K562 treated with DMSO at 1 percent for 24 hours (cell line): ENCODE results near the gene OR2T34. TPM values are rescaled to one million over a fixed set of nuclear protein-coding genes. Genes with fewer than 3 reads are reported as not detected.

ENCODE experiments used
- total RNA-seq: library from RNA; unstranded; fragments of 300-600 nt; gene quantifications from 2 replicates; pipeline ENCODE4 v1.2.3, GENCODE V29; 2022; ENCODE audit warnings: low read depth; ENCODE audit not compliant: insufficient read depth

The OR2T34 gene, protein sequence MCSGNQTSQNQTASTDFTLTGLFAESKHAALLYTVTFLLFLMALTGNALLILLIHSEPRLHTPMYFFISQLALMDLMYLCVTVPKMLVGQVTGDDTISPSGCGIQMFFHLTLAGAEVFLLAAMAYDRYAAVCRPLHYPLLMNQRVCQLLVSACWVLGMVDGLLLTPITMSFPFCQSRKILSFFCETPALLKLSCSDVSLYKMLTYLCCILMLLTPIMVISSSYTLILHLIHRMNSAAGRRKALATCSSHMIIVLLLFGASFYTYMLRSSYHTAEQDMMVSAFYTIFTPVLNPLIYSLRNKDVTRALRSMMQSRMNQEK
- not detected in 2 replicates for total RNA-seq

DNA sequence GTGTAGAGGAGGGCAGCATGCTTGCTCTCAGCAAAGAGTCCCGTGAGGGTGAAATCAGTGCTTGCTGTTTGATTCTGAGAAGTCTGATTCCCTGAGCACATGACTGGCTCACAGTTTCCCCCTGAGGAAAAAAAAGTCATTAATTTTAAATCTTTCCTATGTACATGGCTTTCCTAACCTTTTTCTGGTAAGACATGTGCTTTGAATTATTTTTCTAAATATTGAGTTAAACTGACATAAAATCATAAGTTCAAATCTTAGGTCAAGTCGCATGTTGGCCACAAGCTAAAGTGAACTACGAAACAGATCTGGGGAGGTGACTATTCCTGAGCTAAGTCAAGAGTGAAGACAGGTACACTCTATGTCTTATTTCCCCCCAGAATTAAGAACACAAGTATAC lies at the start of gene OR2T34:
Gene OR2T34, minus strand, starts transcription at position 101 of the 400 bp plus-strand sequence. Its CDS starts 0 bp downstream, at position 101.

DNA sequence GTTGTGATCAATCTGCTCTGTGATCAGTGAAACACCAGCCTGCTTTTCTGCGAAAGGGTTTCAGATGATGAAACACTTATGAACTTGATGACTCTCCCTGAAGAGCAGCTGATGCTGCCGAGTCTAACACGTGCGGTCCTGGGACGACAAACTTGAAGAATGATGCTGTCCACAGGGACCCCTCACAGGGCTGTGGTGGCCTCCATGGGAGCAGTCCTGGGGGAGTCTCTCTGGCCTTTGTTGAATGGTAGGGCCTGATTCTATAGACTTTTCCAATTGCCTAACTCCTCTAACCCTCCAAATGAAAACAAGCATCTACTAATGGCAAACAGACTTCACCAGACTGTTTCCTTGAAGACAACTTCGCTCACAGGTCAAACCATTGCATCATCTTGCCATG lies 23.0 kb upstream of the OR2T34 start, which contains the start of gene OR2T10:
Gene OR2T10, minus strand, starts transcription at position 112 of the 400 bp plus-strand sequence. CDS start 3,932 bp downstream, outside the sequence.

DNA sequence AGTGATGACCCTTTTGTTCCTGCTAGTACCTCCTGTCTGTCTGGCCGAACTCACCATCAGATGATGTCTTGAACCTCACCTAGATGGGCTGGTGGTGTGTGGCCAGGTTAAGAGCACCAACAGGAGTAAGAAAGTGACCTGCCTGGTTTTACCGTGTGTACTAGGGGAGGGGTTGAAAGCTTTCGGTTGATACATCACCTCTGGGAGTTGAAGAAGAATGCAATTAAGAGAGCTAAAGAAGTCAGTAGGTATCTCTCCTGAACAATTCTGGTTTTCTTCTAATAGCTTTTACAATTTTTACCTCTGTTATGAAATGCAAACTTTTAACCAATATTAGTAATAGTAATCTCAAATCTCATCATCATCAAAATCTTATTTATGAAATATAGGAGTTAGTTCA lies 11.9 kb downstream of the OR2T34 start, which contains the start of gene OR2T29:
Gene OR2T29, minus strand, starts transcription at position 101 of the 400 bp plus-strand sequence. CDS start 3,281 bp downstream, outside the sequence.

Other genes with a start within 250 kb of the OR2T34 start
- gene OR14C36, start 226.0 kb downstream of the OR2T34 start, total RNA-seq = not detected in 2 replicates
- gene OR2T4, start 213.1 kb downstream of the OR2T34 start, total RNA-seq = not detected in 2 replicates
- not detected in 2 replicates for gene OR2T6, start 199.0 kb downstream of the OR2T34 start, total RNA-seq
- gene OR2T1, start 171.7 kb downstream of the OR2T34 start, total RNA-seq = not detected in 2 replicates
- not detected in 2 replicates for gene OR2T2, start 129.1 kb downstream of the OR2T34 start, total RNA-seq
- not detected in 2 replicates for gene OR2T3, start 101.4 kb downstream of the OR2T34 start, total RNA-seq
- not detected in 2 replicates for gene OR2T5, start 86.2 kb downstream of the OR2T34 start, total RNA-seq
- not detected in 2 replicates for gene OR2G6, start 66.7 kb downstream of the OR2T34 start, total RNA-seq
- not detected in 2 replicates for gene OR2T29, start 12.0 kb downstream of the OR2T34 start, total RNA-seq
- gene OR2T10, start 22.9 kb upstream of the OR2T34 start, total RNA-seq = not detected in 2 replicates
- not detected in 2 replicates for gene OR2T11, start 60.3 kb upstream of the OR2T34 start, total RNA-seq
- not detected in 2 replicates for gene OR2T35, start 70.5 kb upstream of the OR2T34 start, total RNA-seq
- gene OR2T27, start 80.8 kb upstream of the OR2T34 start, total RNA-seq = not detected in 2 replicates
- not detected in 2 replicates for gene OR14I1, start 128.0 kb upstream of the OR2T34 start, total RNA-seq
- gene LYPD8, start 181.0 kb upstream of the OR2T34 start, total RNA-seq = 1.0 and 2.2 TPM in 2 replicates